ES-I3 (cell line): ENCODE results near the gene PPM1G.
"Not testable (repeated sequence)": the region's sequence is repeated elsewhere in the genome, so short reads cannot be mapped to it uniquely, and the experiment has no call there.

Source experiments
- H3K36me3 ChIP-seq: 2 replicates; pipeline ENCODE4 v1.6.1; 2013; ENCODE audit warnings: mild to moderate bottlenecking, low read length, control low read depth, moderate library complexity; ENCODE audit not compliant: insufficient read depth
- H3K4me1 ChIP-seq: 2 replicates; pipeline ENCODE4 v1.6.1; 2013; ENCODE audit warnings: mild to moderate bottlenecking, control low read depth, low read length; ENCODE audit not compliant: insufficient read depth
- H3K9ac ChIP-seq: 2 replicates; pipeline ENCODE4 v1.6.1; 2013; ENCODE audit warnings: low read depth, mild to moderate bottlenecking, low read length, moderate library complexity
- H3K9me3 ChIP-seq: 2 replicates; pipeline ENCODE4 v1.6.1; 2013; ENCODE audit warnings: mild to moderate bottlenecking, low read length, moderate library complexity; ENCODE audit not compliant: control insufficient read depth, insufficient read depth

The PPM1G gene

GRCh38 chr2:27428213-27428977 is 19.0 kb upstream of the PPM1G start, which contains the start of gene NRBP1:
Gene NRBP1 (plus strand): TSS chr2:27428631. CDS start chr2:27433274, 4,643 bp downstream.
- H3K9ac ChIP-seq, result peak within 1 kb of the TSS; percentile 91
- no peaks in the 10 kb centered on the region for H3K36me3 ChIP-seq
- H3K4me1 ChIP-seq, result peaks cover 8% of the 10 kb centered on the region
- H3K9me3 ChIP-seq, result no peaks in the 10 kb centered on the region

- peak overlapping the region; percentile 91 for H3K9ac ChIP-seq
- no peaks in the 10 kb centered on the region for H3K9me3 ChIP-seq
- H3K4me1 ChIP-seq, result peaks cover 8% of the 10 kb centered on the region
- no peaks in the 10 kb centered on the region for H3K36me3 ChIP-seq
These were observed 18.4 kb upstream of the PPM1G start for GRCh38 chr2:27427863-27428212.

- not testable (repeated sequence) for H3K36me3 ChIP-seq, H3K4me1 ChIP-seq, H3K9me3 ChIP-seq, H3K9ac ChIP-seq
These were observed 15.6 kb upstream of the PPM1G start for GRCh38 chr2:27425039-27425438.

- Histone ChIP-seq H3K36me3 (no peaks in the 10 kb centered on the region), H3K4me1 (no peaks in the 10 kb centered on the region), H3K9ac (no peak overlapping the region), H3K9me3 (no peaks in the 10 kb centered on the region)
These were observed 13.6 kb upstream of the PPM1G start for GRCh38 chr2:27422958-27423357.

GRCh38 chr2:27421660-27422250 is 12.4 kb upstream of the PPM1G start:
- Histone ChIP-seq H3K4me1 (no peaks in the 10 kb centered on the region), H3K9me3 (no peaks in the 10 kb centered on the region), H3K9ac (no peak overlapping the region), H3K36me3 (no peaks in the 10 kb centered on the region)

GRCh38 chr2:27420996-27421395 is 11.6 kb upstream of the PPM1G start:
- H3K4me1 ChIP-seq, result no peaks in the 10 kb centered on the region
- H3K36me3 ChIP-seq, result no peaks in the 10 kb centered on the region
- no peaks in the 10 kb centered on the region for H3K9me3 ChIP-seq
- H3K9ac ChIP-seq, result no peak overlapping the region

- no peaks in the 10 kb centered on the region for H3K4me1 ChIP-seq
- H3K9me3 ChIP-seq, result no peaks in the 10 kb centered on the region
- no peaks in the 10 kb centered on the region for H3K36me3 ChIP-seq
- H3K9ac ChIP-seq, result no peak overlapping the region
These were observed 6.8 kb upstream of the PPM1G start for GRCh38 chr2:27416151-27416550.

GRCh38 chr2:27412419-27413152 is 3.2 kb upstream of the PPM1G start:
- Histone ChIP-seq H3K4me1 (no peaks in the 10 kb centered on the region), H3K36me3 (peaks cover under 1% of the 10 kb centered on the region; the same call in 1 of the 2 replicates), H3K9ac (no peak overlapping the region), H3K9me3 (no peaks in the 10 kb centered on the region)

GRCh38 chr2:27408601-27409320 is 630 bp downstream of the PPM1G start:
- H3K9ac ChIP-seq, result peak overlapping the region; percentile 97
- H3K9me3 ChIP-seq, result no peaks in the 10 kb centered on the region
- peaks cover 2% of the 10 kb centered on the region; the same call in 1 of the 2 replicates for H3K36me3 ChIP-seq
- no peaks in the 10 kb centered on the region for H3K4me1 ChIP-seq

GRCh38 chr2:27407798-27408491 is 1.4 kb downstream of the PPM1G start:
- peak overlapping the region; percentile 97; the same call in 1 of the 2 replicates for H3K9ac ChIP-seq
- peaks cover 2% of the 10 kb centered on the region; the same call in 1 of the 2 replicates for H3K36me3 ChIP-seq
- H3K9me3 ChIP-seq, result no peaks in the 10 kb centered on the region

GRCh38 chr2:27400348-27401135 is 8.8 kb downstream of the PPM1G start:
- no peaks in the 10 kb centered on the region for H3K4me1 ChIP-seq
- H3K9me3 ChIP-seq, result no peaks in the 10 kb centered on the region
- H3K36me3 ChIP-seq, result peaks cover 6% of the 10 kb centered on the region
- H3K9ac ChIP-seq, result no peak overlapping the region

More at GRCh38 chr2:27407798-27408491, 1.4 kb downstream of the PPM1G start:
- H3K4me1 ChIP-seq, result no peaks in the 10 kb centered on the region

GRCh38 chr2:27398962-27399361 is 10.4 kb downstream of the PPM1G start:
- H3K9ac ChIP-seq, result no peak overlapping the region
- no peaks in the 10 kb centered on the region for H3K4me1 ChIP-seq
- peaks cover 6% of the 10 kb centered on the region for H3K36me3 ChIP-seq
- no peaks in the 10 kb centered on the region for H3K9me3 ChIP-seq

- Histone ChIP-seq H3K9ac (no peak overlapping the region), H3K4me1 (no peaks in the 10 kb centered on the region), H3K9me3 (no peaks in the 10 kb centered on the region), H3K36me3 (no peaks in the 10 kb centered on the region; the same call in 1 of the 2 replicates)
These were observed 16.2 kb downstream of the PPM1G start for GRCh38 chr2:27393225-27393624.
